ENCODE data around the gene VDAC1.
"Not testable (repeated sequence)": the region's sequence is repeated elsewhere in the genome, so short reads cannot be mapped to it uniquely, and the experiment has no call there.

The VDAC1 gene

GRCh38 chr5:134041570-134042411 lies 37.0 kb upstream of the VDAC1 start:
- Histone ChIP-seq H3K4me3 (ENCODE audit: low read length) (no peak overlapping the region), H3K27ac (ENCODE audit: low read length) (no peak overlapping the region), H3K4me1 (ENCODE audit: control insufficient read depth, low read depth, low read length) (no peaks in the 10 kb centered on the region), H3K9ac (ENCODE audit: low read length) (no peak overlapping the region), H3K27me3 (ENCODE audit: control insufficient read depth, insufficient read depth, low read length) (no peaks in the 10 kb centered on the region), H3K9me3 (ENCODE audit: control insufficient read depth, low read depth, low read length) (no peaks in the 10 kb centered on the region), H3K36me3 (ENCODE audit: control insufficient read depth, low read depth, low read length) (no peaks in the 10 kb centered on the region)

GRCh38 chr5:134038138-134038537 lies 33.4 kb upstream of the VDAC1 start:
- H3K4me3 ChIP-seq (ENCODE audit: low read length) = no peak overlapping the region
- H3K9ac ChIP-seq (ENCODE audit: low read length) = no peak overlapping the region
- H3K27ac ChIP-seq (ENCODE audit: low read length) = no peak overlapping the region
- H3K4me1 ChIP-seq (ENCODE audit: control insufficient read depth, low read depth, low read length) = no peaks in the 10 kb centered on the region
- H3K9me3 ChIP-seq (ENCODE audit: control insufficient read depth, low read depth, low read length) = no peaks in the 10 kb centered on the region
- H3K27me3 ChIP-seq (ENCODE audit: control insufficient read depth, insufficient read depth, low read length) = no peaks in the 10 kb centered on the region
- H3K36me3 ChIP-seq (ENCODE audit: control insufficient read depth, low read depth, low read length) = no peaks in the 10 kb centered on the region

GRCh38 chr5:134037160-134037559 lies 32.4 kb upstream of the VDAC1 start:
- Histone ChIP-seq H3K9ac (ENCODE audit: low read length) (no peak overlapping the region), H3K4me3 (ENCODE audit: low read length) (no peak overlapping the region), H3K27ac (ENCODE audit: low read length) (no peak overlapping the region), H3K27me3 (ENCODE audit: control insufficient read depth, insufficient read depth, low read length) (no peaks in the 10 kb centered on the region), H3K36me3 (ENCODE audit: control insufficient read depth, low read depth, low read length) (no peaks in the 10 kb centered on the region), H3K4me1 (ENCODE audit: control insufficient read depth, low read depth, low read length) (no peaks in the 10 kb centered on the region), H3K9me3 (ENCODE audit: control insufficient read depth, low read depth, low read length) (no peaks in the 10 kb centered on the region)

GRCh38 chr5:134034326-134034725 lies 29.6 kb upstream of the VDAC1 start:
- no peak overlapping the region for H3K9ac ChIP-seq (ENCODE audit: low read length)
- H3K4me1 ChIP-seq (ENCODE audit: control insufficient read depth, low read depth, low read length) = no peaks in the 10 kb centered on the region
- H3K4me3 ChIP-seq (ENCODE audit: low read length) = no peak overlapping the region
- H3K36me3 ChIP-seq (ENCODE audit: control insufficient read depth, low read depth, low read length) = no peaks in the 10 kb centered on the region
- H3K27me3 ChIP-seq (ENCODE audit: control insufficient read depth, insufficient read depth, low read length) = no peaks in the 10 kb centered on the region
- H3K27ac ChIP-seq (ENCODE audit: low read length) = no peak overlapping the region
- no peaks in the 10 kb centered on the region for H3K9me3 ChIP-seq (ENCODE audit: control insufficient read depth, low read depth, low read length)

GRCh38 chr5:134030303-134030964 lies 25.7 kb upstream of the VDAC1 start:
- H3K36me3 ChIP-seq (ENCODE audit: control insufficient read depth, low read depth, low read length); H3K4me1 ChIP-seq (ENCODE audit: control insufficient read depth, low read depth, low read length); H3K4me3 ChIP-seq (ENCODE audit: low read length); H3K27ac ChIP-seq (ENCODE audit: low read length); H3K27me3 ChIP-seq (ENCODE audit: control insufficient read depth, insufficient read depth, low read length); H3K9me3 ChIP-seq (ENCODE audit: control insufficient read depth, low read depth, low read length); H3K9ac ChIP-seq (ENCODE audit: low read length): not testable (repeated sequence)

GRCh38 chr5:134029156-134029555 lies 24.4 kb upstream of the VDAC1 start:
- no peak overlapping the region for H3K4me3 ChIP-seq (ENCODE audit: low read length)
- no peak overlapping the region for H3K9ac ChIP-seq (ENCODE audit: low read length)
- H3K27me3 ChIP-seq (ENCODE audit: control insufficient read depth, insufficient read depth, low read length) = no peaks in the 10 kb centered on the region
- H3K27ac ChIP-seq (ENCODE audit: low read length) = no peak overlapping the region
- no peaks in the 10 kb centered on the region for H3K36me3 ChIP-seq (ENCODE audit: control insufficient read depth, low read depth, low read length)
- H3K9me3 ChIP-seq (ENCODE audit: control insufficient read depth, low read depth, low read length) = no peaks in the 10 kb centered on the region
- H3K4me1 ChIP-seq (ENCODE audit: control insufficient read depth, low read depth, low read length) = no peaks in the 10 kb centered on the region

GRCh38 chr5:134028496-134028895 lies 23.7 kb upstream of the VDAC1 start:
- H3K27me3 ChIP-seq (ENCODE audit: control insufficient read depth, insufficient read depth, low read length) = no peaks in the 10 kb centered on the region
- no peaks in the 10 kb centered on the region for H3K4me1 ChIP-seq (ENCODE audit: control insufficient read depth, low read depth, low read length)
- no peak overlapping the region for H3K4me3 ChIP-seq (ENCODE audit: low read length)
- no peaks in the 10 kb centered on the region for H3K9me3 ChIP-seq (ENCODE audit: control insufficient read depth, low read depth, low read length)
- no peaks in the 10 kb centered on the region for H3K36me3 ChIP-seq (ENCODE audit: control insufficient read depth, low read depth, low read length)
- no peak overlapping the region for H3K27ac ChIP-seq (ENCODE audit: low read length)
- no peak overlapping the region for H3K9ac ChIP-seq (ENCODE audit: low read length)

GRCh38 chr5:134027288-134027615 lies 22.5 kb upstream of the VDAC1 start:
- Histone ChIP-seq H3K4me1 (ENCODE audit: control insufficient read depth, low read depth, low read length) (no peaks in the 10 kb centered on the region), H3K27ac (ENCODE audit: low read length) (no peak overlapping the region), H3K36me3 (ENCODE audit: control insufficient read depth, low read depth, low read length) (no peaks in the 10 kb centered on the region), H3K27me3 (ENCODE audit: control insufficient read depth, insufficient read depth, low read length) (no peaks in the 10 kb centered on the region), H3K9ac (ENCODE audit: low read length) (no peak overlapping the region), H3K4me3 (ENCODE audit: low read length) (no peak overlapping the region), H3K9me3 (ENCODE audit: control insufficient read depth, low read depth, low read length) (no peaks in the 10 kb centered on the region)

- H3K4me3 ChIP-seq (ENCODE audit: low read length) = no peak overlapping the region
- no peak overlapping the region for H3K9ac ChIP-seq (ENCODE audit: low read length)
- no peak overlapping the region for H3K27ac ChIP-seq (ENCODE audit: low read length)
- no peaks in the 10 kb centered on the region for H3K27me3 ChIP-seq (ENCODE audit: control insufficient read depth, insufficient read depth, low read length)
- no peaks in the 10 kb centered on the region for H3K4me1 ChIP-seq (ENCODE audit: control insufficient read depth, low read depth, low read length)
- H3K36me3 ChIP-seq (ENCODE audit: control insufficient read depth, low read depth, low read length) = no peaks in the 10 kb centered on the region
- no peaks in the 10 kb centered on the region for H3K9me3 ChIP-seq (ENCODE audit: control insufficient read depth, low read depth, low read length)
Observed at GRCh38 chr5:134026521-134027287, 21.9 kb upstream of the VDAC1 start.

- H3K9ac ChIP-seq (ENCODE audit: low read length) = no peak overlapping the region
- H3K27me3 ChIP-seq (ENCODE audit: control insufficient read depth, insufficient read depth, low read length) = no peaks in the 10 kb centered on the region
- no peak overlapping the region for H3K27ac ChIP-seq (ENCODE audit: low read length)
- no peak overlapping the region for H3K4me3 ChIP-seq (ENCODE audit: low read length)
- H3K36me3 ChIP-seq (ENCODE audit: control insufficient read depth, low read depth, low read length) = no peaks in the 10 kb centered on the region
- H3K9me3 ChIP-seq (ENCODE audit: control insufficient read depth, low read depth, low read length) = no peaks in the 10 kb centered on the region
- H3K4me1 ChIP-seq (ENCODE audit: control insufficient read depth, low read depth, low read length) = no peaks in the 10 kb centered on the region
Observed at GRCh38 chr5:134025786-134026185, 21.0 kb upstream of the VDAC1 start.

- H3K4me1 ChIP-seq (ENCODE audit: control insufficient read depth, low read depth, low read length) = no peaks in the 10 kb centered on the region
- H3K36me3 ChIP-seq (ENCODE audit: control insufficient read depth, low read depth, low read length) = no peaks in the 10 kb centered on the region
- no peaks in the 10 kb centered on the region for H3K27me3 ChIP-seq (ENCODE audit: control insufficient read depth, insufficient read depth, low read length)
- H3K9ac ChIP-seq (ENCODE audit: low read length) = no peak overlapping the region
- H3K9me3 ChIP-seq (ENCODE audit: control insufficient read depth, low read depth, low read length) = no peaks in the 10 kb centered on the region
- H3K27ac ChIP-seq (ENCODE audit: low read length) = no peak overlapping the region
- H3K4me3 ChIP-seq (ENCODE audit: low read length) = no peak overlapping the region
Observed at GRCh38 chr5:134024811-134025210, 20.0 kb upstream of the VDAC1 start.

Data from iPS-18a (cell line).